Caco-2 (cell line): ENCODE data around the gene CUL4A. TPM values are rescaled to one million over a fixed set of nuclear protein-coding genes. Genes with fewer than 3 reads are reported as not detected.

Experiments
- BruUV-seq: library from RNA; stranded (reverse); fragments of 400-500 nt; replicated peaks from 2 replicates; lab custom pipeline; 2021; lab: Mats Ljungman, UMichigan
- CTCF ChIA-PET: fragments of 300-600 bp; sonication (Branson Sonifier 250); formaldehyde crosslinking; loops from one replicate; lab custom pipeline; 2022; ENCODE audit warnings: antibody characterized with exemption; lab: Charles Lee
- POLR2A ChIA-PET: fragments of 300-600 bp; sonication (Branson Sonifier 250); formaldehyde crosslinking; loops from one replicate; lab custom pipeline; 2022; ENCODE audit warnings: antibody characterized with exemption; lab: Charles Lee
- DNase-seq, 2 experiments: peaks; one replicate each; pipeline versions ENCODE4 v3.0.0 to v3.0.0-alpha.2; 2020 to 2022
- H3K27me3 ChIP-seq: replicated peaks from 2 replicates; pipeline ENCODE4 v1.6.0; 2011; ENCODE audit warnings: low read length; ENCODE audit not compliant: control insufficient read depth, insufficient read depth
- H3K36me3 ChIP-seq: 2 replicates; pipeline ENCODE4 v1.5.1; 2011; ENCODE audit warnings: low read length; ENCODE audit not compliant: control insufficient read depth, insufficient read depth
- H3K4me1 ChIP-seq: fragments of 250-450 bp; sonication (Bioruptor Pico); 2 replicates; pipeline ENCODE4 v1.5.1; 2020; ENCODE audit warnings: mild to moderate bottlenecking
- H3K4me3 ChIP-seq: 2 replicates; pipeline ENCODE4 v1.5.1; 2011; ENCODE audit warnings: low read depth, mild to moderate bottlenecking, control low read depth, low read length
- H3K9me3 ChIP-seq: fragments of 250-450 bp; sonication (Bioruptor Pico); 2 replicates; pipeline ENCODE4 v1.5.1; 2020; ENCODE audit warnings: mild to moderate bottlenecking, moderate library complexity
- H3K27ac Mint-ChIP-seq: one replicate; pipeline ENCODE4 v1.8.0; 2022; ENCODE audit warnings: mixed read lengths; ENCODE audit not compliant: unreplicated experiment
- H3K27me3 Mint-ChIP-seq: one replicate; pipeline ENCODE4 v1.8.0; 2022; ENCODE audit warnings: mixed read lengths; ENCODE audit not compliant: insufficient read depth, unreplicated experiment
- H3K36me3 Mint-ChIP-seq: one replicate; pipeline ENCODE4 v1.8.0; 2022; ENCODE audit warnings: mild to moderate bottlenecking, mixed read lengths; ENCODE audit not compliant: insufficient read depth, unreplicated experiment
- H3K4me1 Mint-ChIP-seq: one replicate; pipeline ENCODE4 v1.8.0; 2022; ENCODE audit warnings: low read depth, mixed read lengths; ENCODE audit not compliant: unreplicated experiment
- H3K4me3 Mint-ChIP-seq: one replicate; pipeline ENCODE4 v1.8.0; 2022; ENCODE audit warnings: mild to moderate bottlenecking, moderate library complexity, mixed read lengths; ENCODE audit not compliant: unreplicated experiment
- H3K9me3 Mint-ChIP-seq: one replicate; pipeline ENCODE4 v1.8.0; 2022; ENCODE audit warnings: mixed read lengths; ENCODE audit not compliant: unreplicated experiment
- intact Hi-C: fragments of 100-400 bp; cut with micrococcal nuclease; formaldehyde crosslinking; loops from one replicate; pipeline ENCODE4 v1.10.0; 2022; ENCODE audit not compliant: unreplicated experiment
- total RNA-seq: library from RNA; stranded (reverse); gene quantifications from 2 replicates; pipeline ENCODE4 v1.2.3, GENCODE V29; 2022
- TF ChIP-seq, protein P1 (sequence below), 2 experiments: fragments of 200-600 bp in 1 of 2; IDR thresholded peaks; 1 replicate in 1 of 2; 2 replicates in 1 of 2; pipeline versions ENCODE4 v1.5.1 to v1.8.0; 2011 to 2022; ENCODE audit warnings: antibody characterized with exemption in 1 of 2, control low read depth in 1 of 2, inconsistent platforms in 1 of 2, low read depth in 1 of 2, low read length in 1 of 2, mild to moderate bottlenecking in 1 of 2, moderate library complexity in 1 of 2; ENCODE audit not compliant: insufficient read depth in 1 of 2, severe bottlenecking in 1 of 2, unreplicated experiment in 1 of 2

Gene CUL4A
- total RNA-seq, 1 experiment from 2014 or later: 125 TPM

DNA sequence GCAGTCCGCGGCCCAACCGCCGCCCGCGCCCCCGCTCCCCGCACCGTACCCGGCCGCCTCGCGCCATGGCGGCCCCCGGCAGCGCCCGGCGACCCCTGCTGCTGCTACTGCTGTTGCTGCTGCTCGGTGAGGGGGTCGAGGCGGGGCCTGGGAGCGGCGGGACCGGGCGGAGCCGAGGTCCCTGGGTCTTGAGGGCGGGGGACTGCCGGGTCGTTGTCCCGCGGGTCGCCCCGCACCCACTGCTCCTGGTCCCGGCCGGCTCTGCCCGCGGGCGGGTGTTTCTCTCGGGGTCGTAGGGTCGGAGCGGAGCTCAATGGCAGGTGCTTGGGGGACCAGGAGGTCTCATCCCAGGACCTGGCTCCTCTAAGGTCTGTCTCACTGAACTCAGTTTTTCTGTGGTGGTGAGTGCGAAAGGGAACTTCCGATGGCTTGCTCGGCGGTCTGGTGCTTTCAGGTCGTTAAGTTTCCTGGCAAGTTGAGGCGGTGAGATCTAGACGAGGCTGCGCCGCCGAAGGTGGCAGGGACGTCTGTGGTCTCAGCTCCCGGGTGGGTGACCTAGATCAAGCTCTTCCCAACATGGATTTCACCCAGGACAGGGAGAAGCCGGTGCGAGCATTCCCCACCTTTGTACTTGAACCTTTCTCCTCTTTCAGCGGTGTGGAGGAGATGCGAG lies 88.1 kb downstream of the CUL4A start:
- peak overlapping the region; percentile 53 for H3K4me3 ChIP-seq
- no peak for DNase-seq
- peak overlapping the region; percentile 81 for H3K4me3 Mint-ChIP-seq
- no peaks in the 10 kb centered on the region for H3K9me3 ChIP-seq
- H3K36me3 Mint-ChIP-seq: peaks cover 18% of the 10 kb centered on the region
- intact Hi-C loops: loop anchor here (5.0 kb wide), 1 partner anchor 65 kb away; the partner anchor contains the start of gene GRTP1
- H3K36me3 ChIP-seq: no peaks in the 10 kb centered on the region
- ChIA-PET CTCF (no interaction called here), POLR2A (interaction anchor here (0.5 kb wide), 1 partner anchor 34 kb away, joined by 5 read pairs; no protein-coding TSS in a partner anchor)
- TF ChIP-seq, protein P1, sequence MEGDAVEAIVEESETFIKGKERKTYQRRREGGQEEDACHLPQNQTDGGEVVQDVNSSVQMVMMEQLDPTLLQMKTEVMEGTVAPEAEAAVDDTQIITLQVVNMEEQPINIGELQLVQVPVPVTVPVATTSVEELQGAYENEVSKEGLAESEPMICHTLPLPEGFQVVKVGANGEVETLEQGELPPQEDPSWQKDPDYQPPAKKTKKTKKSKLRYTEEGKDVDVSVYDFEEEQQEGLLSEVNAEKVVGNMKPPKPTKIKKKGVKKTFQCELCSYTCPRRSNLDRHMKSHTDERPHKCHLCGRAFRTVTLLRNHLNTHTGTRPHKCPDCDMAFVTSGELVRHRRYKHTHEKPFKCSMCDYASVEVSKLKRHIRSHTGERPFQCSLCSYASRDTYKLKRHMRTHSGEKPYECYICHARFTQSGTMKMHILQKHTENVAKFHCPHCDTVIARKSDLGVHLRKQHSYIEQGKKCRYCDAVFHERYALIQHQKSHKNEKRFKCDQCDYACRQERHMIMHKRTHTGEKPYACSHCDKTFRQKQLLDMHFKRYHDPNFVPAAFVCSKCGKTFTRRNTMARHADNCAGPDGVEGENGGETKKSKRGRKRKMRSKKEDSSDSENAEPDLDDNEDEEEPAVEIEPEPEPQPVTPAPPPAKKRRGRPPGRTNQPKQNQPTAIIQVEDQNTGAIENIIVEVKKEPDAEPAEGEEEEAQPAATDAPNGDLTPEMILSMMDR (IDR thresholded peaks at IDR 0.05; ENCODE audit: insufficient read depth in 1 of 2, low read depth in 1 of 2, low read length in 1 of 2, severe bottlenecking in 1 of 2, unreplicated experiment in 1 of 2): no peak
- peaks cover 8% of the 10 kb centered on the region for H3K4me1 ChIP-seq
- peak overlapping the region; percentile 77 for H3K27ac Mint-ChIP-seq
- H3K9me3 Mint-ChIP-seq: no peaks in the 10 kb centered on the region
- no TSS peak for BruUV-seq
- peaks cover 9% of the 10 kb centered on the region for H3K4me1 Mint-ChIP-seq
- no peaks in the 10 kb centered on the region for H3K27me3 ChIP-seq
- no peaks in the 10 kb centered on the region for H3K27me3 Mint-ChIP-seq

DNA sequence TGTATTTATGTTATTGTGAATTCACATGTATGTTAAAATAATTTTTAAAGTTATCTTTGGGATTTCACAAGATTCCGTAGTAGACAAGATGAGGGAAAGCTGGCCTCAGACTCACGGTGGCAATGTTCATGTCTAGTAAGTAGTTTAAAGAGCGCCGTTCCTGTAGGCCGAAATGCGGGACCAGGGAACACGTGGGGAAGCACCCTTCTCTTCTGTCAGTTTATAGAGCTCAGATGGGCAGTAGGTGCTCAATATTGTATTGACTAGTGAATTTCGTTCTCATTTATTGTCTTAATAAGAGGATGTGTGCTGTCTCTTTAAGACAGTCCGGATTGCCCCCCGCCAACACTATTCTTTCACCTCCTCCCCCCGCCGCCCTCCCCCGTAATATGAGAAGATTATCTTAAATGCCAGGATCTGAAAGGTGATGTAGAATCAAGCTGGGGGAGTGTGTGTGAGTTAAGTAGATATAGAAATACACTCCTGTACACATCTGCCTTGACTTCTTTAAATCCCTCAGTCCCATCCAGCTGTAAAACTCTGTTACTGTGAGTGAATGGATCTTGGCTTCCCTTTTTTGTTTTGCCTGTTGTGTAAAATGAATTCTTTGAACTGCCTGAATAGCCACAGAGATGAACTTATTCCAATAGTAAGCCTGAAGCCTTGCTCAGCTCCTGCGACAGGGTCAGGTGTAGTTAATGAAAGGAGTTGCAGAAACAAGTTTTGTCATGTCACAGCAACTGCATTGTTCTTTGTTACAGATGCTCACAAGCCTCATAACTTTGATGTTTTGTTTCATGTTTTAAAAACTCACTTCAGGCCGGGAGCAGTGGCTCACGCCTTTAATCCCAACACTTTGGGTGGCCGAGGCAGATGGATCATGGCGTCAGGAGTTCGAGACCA lies 88.9 kb downstream of the CUL4A start:
- ChIA-PET CTCF (no interaction called here), POLR2A (no interaction called here)
- TF ChIP-seq, protein P1 (IDR thresholded peaks at IDR 0.05; ENCODE audit: insufficient read depth in 1 of 2, low read depth in 1 of 2, low read length in 1 of 2, severe bottlenecking in 1 of 2, unreplicated experiment in 1 of 2): no peak
- H3K27me3 Mint-ChIP-seq: no peaks in the 10 kb centered on the region
- peak overlapping the region; percentile 81 for H3K4me3 Mint-ChIP-seq
- Histone ChIP-seq H3K27me3 (no peaks in the 10 kb centered on the region), H3K4me1 (peaks cover 8% of the 10 kb centered on the region), H3K9me3 (no peaks in the 10 kb centered on the region), H3K36me3 (no peaks in the 10 kb centered on the region; the same call in 1 of the 2 replicates), H3K4me3 (peak overlapping the region; percentile 53)
- BruUV-seq: TSS peak; percentile 66
- H3K4me1 Mint-ChIP-seq: peaks cover 7% of the 10 kb centered on the region
- H3K27ac Mint-ChIP-seq: peak overlapping the region; percentile 77
- no peaks in the 10 kb centered on the region for H3K9me3 Mint-ChIP-seq
- no peak for DNase-seq
- H3K36me3 Mint-ChIP-seq: peaks cover 18% of the 10 kb centered on the region
- intact Hi-C loops: loop anchor here (5.0 kb wide), 1 partner anchor 64 kb away; the partner anchor contains the start of gene GRTP1

DNA sequence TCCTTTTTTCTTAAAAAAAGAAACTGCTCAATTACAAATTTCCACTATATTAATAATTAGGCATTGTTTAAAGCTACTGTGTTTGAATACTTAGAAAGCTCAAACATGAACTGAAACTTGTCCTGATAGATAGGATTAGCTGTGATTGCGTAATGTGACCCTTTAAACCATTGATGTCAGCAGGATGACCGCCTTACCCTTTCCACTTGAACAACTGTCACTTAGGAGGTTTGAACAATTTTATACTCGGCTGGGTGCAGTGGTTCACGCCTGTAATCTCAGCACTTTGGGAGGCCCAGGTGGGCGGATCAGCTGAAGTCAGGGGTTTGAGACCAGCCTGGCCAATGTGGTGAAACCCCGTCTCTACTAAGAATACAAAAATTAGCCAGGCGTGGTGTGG lies 90.5 kb downstream of the CUL4A start:
- TF ChIP-seq, protein P1 (IDR thresholded peaks at IDR 0.05; ENCODE audit: insufficient read depth in 1 of 2, low read depth in 1 of 2, low read length in 1 of 2, severe bottlenecking in 1 of 2, unreplicated experiment in 1 of 2): no peak
- BruUV-seq: no TSS peak
- Mint-ChIP-seq H3K27ac (no peak overlapping the region), H3K9me3 (no peaks in the 10 kb centered on the region), H3K4me3 (no peak overlapping the region), H3K27me3 (no peaks in the 10 kb centered on the region), H3K4me1 (peaks cover 7% of the 10 kb centered on the region), H3K36me3 (peaks cover 18% of the 10 kb centered on the region)
- intact Hi-C loops: loop anchor here (5.0 kb wide), 1 partner anchor 62 kb away; the partner anchor contains the start of gene GRTP1
- POLR2A ChIA-PET: no interaction called here
- Histone ChIP-seq H3K9me3 (no peaks in the 10 kb centered on the region), H3K4me1 (peaks cover 8% of the 10 kb centered on the region), H3K4me3 (no peak overlapping the region), H3K27me3 (no peaks in the 10 kb centered on the region), H3K36me3 (no peaks in the 10 kb centered on the region; the same call in 1 of the 2 replicates)
- DNase-seq: peak in 1 of 2 experiments; percentile 57
- CTCF ChIA-PET: no interaction called here
